NCI-H460 (cell line): ENCODE results near the gene CP. TPM values are rescaled to one million over a fixed set of nuclear protein-coding genes. Genes with fewer than 3 reads are reported as not detected.
"Not testable (repeated sequence)": the region's sequence is repeated elsewhere in the genome, so short reads cannot be mapped to it uniquely, and the experiment has no call there.

Experiments used
- DNase-seq: peaks from one replicate; pipeline ENCODE4 v3.0.0-alpha.2; 2016; ENCODE audit warnings: low read depth; ENCODE audit errors: extremely low read depth
- total RNA-seq: library from RNA; depleted of rRNA; stranded (reverse); fragments of >200 nt; shearing (Covaris generic); gene quantifications from 2 replicates; pipeline ENCODE4 v1.2.3, GENCODE V29; 2014

CP gene
- total RNA-seq, 1 experiment from 2014 or later = 6.2 TPM

DNA sequence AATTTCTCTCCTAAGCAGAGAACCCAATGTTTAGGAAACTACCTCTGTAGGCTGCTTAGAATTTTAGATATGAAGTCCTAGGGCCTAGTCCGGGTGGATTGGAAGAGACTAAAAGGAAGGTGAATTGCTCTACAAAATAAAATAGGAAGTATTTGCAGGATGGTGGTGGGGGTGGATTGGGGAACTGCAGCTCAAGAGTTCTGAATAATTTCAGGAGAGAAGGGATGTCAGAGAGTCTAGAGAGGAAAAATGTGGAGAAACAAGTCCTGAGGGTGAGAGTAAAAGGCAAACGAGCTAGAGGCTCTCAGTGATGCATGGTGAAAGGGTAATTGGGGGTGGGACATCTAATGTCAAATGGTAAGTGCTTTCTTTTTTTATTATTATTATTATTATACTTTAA lies 10.2 kb upstream of the CP start:
- no peak for DNase-seq

DNA sequence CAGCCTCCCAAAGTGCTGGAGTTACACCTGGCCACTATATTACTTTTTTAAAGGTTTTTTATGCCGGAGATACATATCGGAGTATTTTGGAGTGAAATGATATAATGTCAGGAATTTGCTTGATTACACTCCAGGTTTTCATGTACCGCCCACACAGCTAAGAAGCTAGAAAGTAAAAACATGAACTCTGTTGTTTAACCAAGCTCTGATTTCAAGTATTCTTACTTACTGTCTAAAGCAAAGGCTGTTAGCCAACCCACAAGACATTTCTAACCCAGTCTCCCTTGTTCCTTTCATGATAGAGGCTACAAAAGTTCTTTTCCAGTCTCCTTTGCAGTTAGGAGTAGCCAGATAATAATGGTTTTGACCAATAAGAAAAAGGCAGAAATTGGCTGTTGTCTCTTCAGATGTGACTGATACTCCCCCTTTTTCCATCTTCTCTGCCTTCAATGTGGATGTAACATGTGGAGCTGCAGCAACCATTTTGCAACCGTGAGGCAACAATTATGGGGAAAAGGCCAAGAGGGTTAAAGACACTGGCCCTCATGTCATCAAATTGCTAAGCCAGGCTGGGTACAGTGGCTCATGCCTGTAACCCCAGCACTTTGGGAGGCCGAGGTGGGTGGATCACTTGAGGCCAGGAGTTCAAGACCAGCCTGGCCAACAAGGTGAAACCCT lies 6.1 kb upstream of the CP start:
- DNase-seq = no peak

DNA sequence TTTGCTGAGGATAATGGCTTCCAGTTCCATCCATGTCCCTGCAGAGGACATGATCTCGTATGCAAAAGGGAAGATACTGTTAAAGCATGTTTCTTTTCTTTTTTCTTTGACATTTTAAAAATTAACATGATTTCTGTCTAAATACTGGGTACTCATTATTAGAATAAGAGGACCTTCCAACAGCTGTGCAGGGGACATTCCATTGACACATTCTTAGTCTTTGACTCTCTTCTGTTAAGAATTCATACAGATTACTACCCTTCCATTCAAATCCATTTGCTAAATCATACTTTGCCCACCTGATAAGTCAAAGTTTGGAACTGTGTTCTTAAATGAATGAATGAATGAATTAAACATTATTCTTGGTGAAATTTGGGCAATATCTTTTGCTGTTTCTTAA lies 5.1 kb upstream of the CP start:
- DNase-seq = no peak

DNA sequence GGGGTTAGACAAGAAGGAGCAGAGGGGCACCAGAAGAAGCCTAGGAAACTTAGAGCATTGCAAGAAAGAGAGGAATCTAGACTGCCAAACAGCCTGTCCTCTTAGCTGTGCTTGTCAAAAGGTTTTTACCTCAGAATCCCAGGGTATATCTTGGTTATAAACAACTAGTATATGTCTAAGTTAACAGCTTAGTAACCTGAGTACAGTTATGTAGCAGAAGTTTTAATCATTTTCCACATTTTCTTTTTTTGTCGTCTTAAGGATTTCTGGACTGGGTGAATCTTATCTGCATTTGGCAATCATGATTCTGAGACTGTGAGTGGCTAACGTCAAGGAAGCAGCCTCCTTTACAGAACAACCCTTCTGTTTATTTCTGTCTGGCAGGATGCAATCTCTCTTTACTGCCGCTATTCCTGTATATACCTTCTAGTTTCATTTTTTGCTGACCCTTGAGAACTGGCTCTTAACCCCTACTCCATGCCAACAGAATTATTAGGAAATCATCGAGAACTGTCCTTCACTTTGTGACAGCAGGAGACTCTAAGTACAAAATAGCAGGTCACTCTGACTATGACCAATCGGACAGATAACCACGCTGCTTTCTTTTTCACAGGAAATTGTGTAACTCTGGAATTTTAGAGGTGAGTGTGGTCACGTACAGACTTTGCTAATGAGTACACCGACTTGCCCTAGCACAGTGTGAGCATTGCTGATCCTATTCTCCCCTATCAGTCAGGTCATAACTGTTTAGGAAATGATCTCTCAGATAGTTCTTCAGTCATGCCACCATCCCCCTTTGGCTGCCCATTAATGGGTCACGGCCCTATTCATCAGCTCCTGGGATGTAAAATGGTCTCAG lies 3.3 kb upstream of the CP start:
- peak; percentile 70 for DNase-seq

DNA sequence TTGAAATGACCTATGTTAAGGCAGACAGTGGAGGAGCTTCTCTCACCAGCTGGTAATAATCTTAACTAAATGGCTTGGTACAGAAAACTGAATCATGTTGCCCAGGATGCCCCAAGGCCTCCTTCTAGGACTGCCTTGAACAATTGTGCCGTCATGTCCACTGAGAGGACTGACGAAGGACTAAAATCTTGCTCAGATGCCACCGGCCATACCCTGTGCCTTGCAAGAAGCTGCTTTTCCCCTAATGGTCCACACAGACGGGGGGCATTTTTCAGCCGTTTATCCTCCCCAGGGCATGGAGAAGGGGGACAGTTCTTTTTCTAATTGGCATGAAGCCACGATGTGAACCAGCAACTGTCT lies 1.8 kb upstream of the CP start:
- DNase-seq = no peak

DNA sequence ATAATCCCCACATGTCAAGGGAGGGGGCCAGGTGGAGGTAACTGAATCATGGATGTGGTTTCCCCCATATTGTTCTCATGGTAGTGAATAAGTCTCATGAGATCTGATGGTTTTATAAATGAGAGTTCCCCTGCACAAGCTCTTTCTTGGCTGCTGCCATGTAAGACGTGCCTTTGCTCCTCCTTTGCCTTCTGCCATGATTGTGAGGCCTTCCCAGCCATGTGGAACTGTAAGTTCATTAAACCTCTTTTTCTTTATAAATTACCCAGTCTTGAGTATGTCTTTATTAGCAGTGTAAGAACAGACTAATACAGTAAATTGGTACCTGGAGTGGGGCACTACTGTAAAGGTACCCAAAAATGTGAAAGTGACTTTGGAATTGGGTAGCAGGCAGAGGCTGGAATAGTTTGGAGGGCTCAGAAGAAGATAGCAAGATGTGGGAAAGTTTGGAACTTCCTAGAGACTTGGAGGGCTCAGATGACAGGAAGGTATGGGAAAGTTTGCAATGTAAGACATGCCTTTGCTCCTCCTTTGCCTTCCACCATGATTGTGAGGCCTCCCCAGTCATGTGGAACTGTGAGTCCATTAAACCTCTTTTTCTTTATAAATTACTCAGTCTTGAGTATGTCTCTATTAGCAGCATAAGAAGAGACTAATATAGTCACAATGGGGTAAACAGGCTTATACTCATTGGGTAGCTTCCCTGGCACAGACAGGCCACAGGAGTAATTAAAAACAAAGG lies 2.1 kb downstream of the CP start:
- not testable (repeated sequence) for DNase-seq

DNA sequence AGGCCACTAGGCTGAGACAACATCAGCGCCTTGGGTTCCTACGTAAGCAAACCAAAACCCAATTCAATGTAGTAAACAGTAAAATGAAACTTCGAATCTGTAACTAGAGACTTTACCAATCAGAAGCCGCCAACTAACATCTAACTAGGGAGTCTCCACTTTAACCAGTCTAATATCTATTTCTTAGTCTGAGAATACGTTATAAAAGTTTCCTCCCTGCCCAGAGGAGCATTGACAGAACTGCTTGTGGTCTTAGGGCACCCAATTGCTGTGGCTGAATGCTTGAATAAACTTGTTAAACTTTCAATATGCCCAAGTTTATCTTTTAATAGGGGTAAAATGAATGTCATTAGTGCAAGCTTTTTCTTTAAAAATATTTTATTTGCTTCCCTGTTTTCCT lies 4.3 kb downstream of the CP start:
- no peak for DNase-seq

DNA sequence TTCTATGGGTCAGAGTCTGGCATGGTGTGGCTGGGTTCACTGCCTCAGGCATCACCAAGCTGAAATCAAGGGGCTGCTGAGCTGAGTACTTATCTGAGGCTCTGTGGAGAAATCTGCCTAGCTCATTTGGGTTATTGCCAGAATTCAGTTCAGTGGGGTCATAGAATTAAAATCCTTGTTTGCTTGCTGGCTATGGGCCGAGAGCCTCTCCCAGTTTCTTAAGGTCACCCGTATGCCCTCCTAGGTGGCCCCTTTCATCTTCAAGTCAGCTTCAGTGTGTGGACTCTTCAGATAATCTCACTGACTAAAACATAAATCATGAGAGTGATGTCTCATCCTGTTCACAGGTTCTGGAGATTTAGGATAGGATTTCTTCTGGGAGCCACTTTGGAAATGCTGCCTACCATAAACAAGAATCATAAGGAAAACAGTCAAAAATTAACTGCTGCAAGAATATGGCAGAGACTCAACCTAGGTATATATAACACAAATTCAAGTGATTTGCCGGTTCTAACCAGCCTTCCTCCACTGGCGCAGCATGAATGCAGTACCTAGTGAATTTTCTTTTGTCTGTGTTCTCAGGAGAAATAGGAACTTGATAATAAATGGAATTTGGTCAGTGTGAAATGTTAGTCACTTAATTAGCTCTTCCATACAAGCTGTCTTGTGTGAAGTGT lies 5.3 kb downstream of the CP start:
- DNase-seq = no peak

DNA sequence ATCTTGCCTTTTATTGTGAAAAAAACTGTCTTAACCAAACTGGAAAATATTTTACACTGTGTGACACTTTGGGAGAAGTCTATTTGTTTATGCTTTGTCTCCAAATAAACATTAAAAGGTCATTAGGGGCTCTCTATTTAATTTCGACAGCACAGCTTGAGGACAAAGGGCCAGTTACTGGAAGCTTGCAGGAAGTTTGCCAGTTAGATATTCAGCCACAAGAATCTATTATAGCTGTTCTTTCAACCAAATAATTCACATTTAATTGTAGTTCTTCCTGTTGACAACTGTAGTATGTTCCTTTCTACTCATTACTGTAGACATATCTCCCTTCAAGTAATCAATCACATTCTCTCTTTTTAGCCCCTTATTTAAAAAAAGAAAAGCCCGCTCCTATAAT lies 6.1 kb downstream of the CP start:
- no peak for DNase-seq

DNA sequence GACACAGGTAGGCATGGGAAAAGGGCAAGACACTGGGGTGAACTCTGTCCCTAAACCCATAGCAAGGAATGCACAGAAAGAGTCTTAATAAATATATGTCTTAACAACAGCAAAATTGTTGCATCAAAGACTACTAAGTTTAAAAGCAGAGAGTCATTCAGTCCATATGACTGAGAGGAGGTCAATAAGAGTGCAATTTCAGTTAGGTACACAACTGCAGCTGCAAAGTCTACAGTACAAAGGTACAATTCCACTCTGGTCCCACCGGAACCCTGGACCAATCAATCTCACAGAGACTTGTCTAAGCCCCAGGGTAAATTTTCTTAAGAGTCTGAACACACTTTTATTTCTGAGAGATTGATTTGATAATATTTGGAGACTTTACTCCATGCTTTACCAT lies 6.9 kb downstream of the CP start:
- no peak for DNase-seq

DNA sequence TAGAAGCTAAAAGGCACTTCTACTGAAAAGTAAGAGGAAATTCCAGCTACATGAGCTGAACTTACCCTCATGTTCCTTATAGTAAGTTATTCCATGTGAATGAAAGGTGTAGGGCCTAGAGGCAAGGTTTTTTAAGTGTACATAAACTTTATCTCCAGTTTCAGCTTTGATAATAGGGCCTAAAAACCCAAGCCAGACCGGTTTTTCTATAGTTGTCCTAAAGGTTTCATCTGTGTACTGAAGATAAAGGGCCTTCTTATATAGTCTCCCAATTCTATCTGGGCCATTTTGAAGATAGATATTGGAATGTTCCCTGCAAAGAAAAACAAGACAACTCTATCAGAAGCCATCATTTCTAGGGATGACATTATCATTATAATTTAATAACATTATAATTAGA lies 9.2 kb downstream of the CP start:
- no peak for DNase-seq

DNA sequence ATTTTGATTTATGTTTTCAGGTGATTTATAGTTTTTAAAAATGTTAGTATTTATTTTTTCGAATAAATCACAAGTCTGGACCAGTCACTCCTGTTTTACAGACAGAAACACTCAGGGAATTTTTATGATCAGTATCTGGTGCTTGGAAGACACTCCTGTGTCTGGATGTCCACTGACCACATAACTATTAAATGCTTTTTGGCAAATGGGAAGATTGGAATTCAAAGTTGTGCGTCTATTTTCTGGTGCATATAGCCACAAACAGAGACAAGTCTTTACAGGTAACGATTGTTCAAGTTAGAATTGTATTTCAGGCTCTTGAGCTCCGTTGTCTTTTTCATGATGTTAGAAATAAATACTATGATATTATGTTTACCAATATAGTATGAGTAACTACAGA lies 12.2 kb downstream of the CP start:
- no peak for DNase-seq

DNA sequence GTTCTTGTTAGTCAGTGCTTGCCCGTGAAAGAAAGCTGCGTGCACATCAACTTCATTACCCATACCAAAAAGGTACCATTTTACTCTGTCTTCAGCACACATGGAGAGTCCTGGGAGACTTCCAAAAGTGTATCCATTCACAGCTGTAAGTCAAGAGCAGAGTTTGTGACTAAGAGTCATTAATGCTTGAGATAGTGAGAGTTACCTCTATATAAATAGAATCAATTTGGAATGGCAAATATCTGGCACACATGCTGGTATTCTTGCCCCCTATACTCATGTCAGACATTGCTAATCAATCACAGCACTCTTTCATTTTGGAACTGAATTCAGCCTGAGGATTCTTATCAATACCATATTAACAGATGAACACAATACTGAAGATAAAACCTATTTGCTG lies 14.2 kb downstream of the CP start:
- DNase-seq = no peak

DNA sequence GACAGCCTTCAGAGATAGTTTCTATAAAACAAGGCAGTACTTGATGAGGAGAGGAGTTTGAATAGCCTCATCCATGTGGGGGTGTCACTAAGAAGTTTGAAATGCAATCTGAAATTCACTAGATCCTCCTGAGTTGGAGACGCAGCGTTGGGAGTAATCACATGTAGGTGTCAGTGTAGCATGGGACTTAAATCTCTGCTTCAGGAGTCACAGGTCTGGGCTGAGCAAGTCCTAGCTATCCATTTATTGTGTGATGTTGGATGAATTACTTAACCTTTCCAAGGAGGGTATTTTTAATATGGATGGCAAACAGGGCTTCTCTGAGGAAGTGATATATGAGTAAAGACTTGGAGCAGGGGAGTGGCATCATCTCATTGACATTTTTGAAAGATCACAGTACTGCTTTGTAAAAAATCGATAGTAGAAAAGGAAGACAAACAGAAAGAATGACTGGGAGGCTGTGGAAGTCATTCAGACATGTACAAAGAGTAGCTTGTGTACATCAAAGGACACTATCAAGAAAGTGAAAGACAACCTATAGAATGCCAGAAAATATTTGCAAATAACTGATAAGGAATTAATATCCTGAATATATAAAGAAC lies 17.1 kb downstream of the CP start:
- no peak for DNase-seq

DNA sequence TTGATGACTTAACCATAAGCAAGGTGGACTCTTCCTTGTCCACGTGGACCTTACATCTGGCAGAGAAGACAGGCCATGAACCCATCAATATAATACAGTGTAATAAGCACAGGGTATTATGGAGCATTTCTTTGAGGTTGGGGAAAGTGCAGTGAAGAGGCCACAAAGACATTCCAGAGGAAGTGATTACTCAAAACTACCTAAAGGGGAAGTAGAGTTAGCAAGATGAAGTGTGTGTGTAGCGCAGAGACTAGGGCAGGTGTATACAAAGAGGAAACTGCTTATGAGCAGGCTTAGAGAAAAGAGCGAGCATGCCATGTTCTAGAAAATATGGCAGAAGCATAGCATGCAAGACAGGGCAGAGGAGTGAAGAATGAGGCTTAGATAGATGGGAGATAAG lies 17.9 kb downstream of the CP start:
- DNase-seq = no peak

DNA sequence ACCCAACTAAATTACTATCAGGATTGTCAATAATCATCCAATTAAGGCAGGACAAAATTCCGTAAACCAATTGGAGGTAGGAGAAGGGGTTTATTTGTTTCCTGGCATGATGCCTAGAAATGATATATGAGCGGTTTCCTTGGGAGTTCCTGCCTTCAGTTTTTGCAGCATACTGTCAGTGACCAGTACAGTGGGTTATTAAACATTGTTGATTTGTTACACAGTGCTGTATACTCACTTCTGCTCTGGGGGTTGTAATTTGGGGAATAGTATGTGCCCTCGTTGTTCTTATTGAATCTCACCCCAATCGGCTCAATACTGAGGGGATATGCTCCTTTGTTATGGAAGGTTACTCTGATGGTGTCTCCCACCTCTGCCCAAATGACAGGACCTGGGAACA lies 22.2 kb downstream of the CP start:
- no peak for DNase-seq

DNA sequence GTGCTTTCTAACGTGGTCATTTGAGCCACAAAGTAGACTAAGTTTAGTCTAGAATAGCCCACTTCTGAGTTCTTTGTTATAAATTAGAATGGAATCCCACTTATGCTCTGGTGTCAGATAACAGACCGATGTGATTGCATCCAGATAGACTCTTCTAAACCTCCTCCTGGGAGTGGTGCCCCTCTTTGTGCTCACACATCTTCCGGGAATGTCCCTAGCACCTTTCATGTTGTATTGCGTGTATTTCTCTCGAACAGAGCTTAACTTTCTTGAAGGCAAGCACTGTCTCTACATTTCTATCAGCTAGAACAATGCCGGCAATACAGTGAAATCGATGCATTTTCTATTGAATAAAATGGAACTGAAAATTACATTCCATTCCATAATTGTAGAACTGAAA lies 23.0 kb downstream of the CP start:
- DNase-seq = no peak

DNA sequence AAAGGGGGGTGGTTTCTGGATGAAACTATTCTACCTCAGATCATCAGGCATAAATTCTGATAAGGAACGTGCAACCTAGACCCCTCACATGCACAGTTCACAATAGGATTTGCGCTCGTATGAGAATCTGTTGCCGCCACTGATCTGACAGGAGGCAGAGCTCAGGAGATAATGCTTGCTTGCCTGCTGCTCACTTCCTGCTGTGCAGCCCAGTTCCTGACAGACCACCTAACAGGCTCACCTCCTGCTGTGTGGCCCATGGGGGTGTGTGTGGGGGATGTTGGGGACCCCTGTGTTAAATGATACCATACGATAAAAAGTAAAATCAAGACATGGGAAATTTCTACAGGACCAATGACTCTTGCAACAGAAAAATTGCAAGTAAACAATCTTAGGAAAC lies 24.0 kb downstream of the CP start:
- no peak for DNase-seq

DNA sequence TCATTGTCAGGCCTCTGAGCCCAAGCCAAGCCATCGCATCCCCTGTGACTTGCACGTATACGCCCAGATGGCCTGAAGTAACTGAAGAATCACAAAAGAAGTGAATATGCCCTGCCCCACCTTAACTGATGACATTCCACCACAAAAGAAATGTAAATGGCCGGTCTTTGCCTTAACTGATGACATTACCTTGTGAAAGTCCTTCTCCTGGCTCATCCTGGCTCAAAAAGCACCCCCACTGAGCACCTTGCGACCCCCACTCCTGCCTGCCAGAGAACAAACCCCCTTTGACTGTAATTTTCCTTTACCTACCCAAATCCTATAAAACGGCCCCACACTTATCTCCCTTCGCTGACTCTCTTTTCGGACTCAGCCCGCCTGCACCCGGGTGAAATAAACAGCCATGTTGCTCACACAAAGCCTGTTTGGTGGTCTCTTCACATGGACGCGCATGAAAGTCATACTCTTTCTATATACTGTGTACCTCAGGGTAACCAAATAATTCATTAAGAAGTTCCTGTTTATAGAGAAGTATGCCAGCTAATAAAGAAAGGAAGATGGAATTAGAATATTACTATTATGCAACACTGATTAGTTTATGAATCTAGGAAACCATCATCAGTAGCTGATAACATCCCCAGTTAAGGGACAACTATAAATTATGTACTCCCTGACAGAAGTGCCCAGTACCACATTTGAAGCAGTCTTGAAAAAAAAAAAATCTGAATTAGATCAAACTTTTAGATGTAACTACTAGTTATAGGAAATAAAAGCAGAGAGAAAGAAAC lies 24.6 kb downstream of the CP start:
- DNase-seq = not testable (repeated sequence)

DNA sequence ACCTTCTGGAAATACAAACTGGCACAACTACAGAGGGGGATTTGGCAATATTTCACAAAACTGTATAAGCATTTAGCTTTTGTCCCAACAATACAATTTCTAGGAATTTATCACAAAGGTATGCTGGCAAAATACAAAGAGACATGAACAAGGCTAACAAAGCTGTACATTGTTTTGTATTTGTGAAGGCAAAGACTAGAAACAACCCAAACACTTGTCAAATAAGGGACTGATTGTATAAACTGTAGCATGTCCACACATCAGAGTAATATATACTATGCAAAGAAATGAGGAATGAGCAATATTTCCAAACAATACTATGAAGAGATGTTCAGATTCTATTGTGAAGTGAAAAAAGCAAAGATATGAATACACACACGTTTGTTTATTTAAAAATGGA lies 26.4 kb downstream of the CP start:
- no peak for DNase-seq
